HL-60 (cell line): Measurements from ENCODE around the gene PHLPP2.

Source experiments
- POLR2AphosphoS5 ChIP-seq: IDR thresholded peaks from 2 replicates; pipeline ENCODE4 v1.6.1; 2012; ENCODE audit warnings: low read depth
- TF ChIP-seq, protein P1 (sequence below): IDR thresholded peaks from one replicate; pipeline ENCODE4 v1.5.1; 2011; ENCODE audit warnings: low read length, control low read depth, inconsistent platforms; ENCODE audit not compliant: insufficient read depth
- TF ChIP-seq, protein P2 (sequence below): IDR thresholded peaks from 2 replicates; pipeline ENCODE4 v1.6.1; 2012; ENCODE audit warnings: low read depth; ENCODE audit not compliant: insufficient replicate concordance

- TF ChIP-seq, protein P1, sequence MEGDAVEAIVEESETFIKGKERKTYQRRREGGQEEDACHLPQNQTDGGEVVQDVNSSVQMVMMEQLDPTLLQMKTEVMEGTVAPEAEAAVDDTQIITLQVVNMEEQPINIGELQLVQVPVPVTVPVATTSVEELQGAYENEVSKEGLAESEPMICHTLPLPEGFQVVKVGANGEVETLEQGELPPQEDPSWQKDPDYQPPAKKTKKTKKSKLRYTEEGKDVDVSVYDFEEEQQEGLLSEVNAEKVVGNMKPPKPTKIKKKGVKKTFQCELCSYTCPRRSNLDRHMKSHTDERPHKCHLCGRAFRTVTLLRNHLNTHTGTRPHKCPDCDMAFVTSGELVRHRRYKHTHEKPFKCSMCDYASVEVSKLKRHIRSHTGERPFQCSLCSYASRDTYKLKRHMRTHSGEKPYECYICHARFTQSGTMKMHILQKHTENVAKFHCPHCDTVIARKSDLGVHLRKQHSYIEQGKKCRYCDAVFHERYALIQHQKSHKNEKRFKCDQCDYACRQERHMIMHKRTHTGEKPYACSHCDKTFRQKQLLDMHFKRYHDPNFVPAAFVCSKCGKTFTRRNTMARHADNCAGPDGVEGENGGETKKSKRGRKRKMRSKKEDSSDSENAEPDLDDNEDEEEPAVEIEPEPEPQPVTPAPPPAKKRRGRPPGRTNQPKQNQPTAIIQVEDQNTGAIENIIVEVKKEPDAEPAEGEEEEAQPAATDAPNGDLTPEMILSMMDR, result no peak
- TF ChIP-seq, protein P2, sequence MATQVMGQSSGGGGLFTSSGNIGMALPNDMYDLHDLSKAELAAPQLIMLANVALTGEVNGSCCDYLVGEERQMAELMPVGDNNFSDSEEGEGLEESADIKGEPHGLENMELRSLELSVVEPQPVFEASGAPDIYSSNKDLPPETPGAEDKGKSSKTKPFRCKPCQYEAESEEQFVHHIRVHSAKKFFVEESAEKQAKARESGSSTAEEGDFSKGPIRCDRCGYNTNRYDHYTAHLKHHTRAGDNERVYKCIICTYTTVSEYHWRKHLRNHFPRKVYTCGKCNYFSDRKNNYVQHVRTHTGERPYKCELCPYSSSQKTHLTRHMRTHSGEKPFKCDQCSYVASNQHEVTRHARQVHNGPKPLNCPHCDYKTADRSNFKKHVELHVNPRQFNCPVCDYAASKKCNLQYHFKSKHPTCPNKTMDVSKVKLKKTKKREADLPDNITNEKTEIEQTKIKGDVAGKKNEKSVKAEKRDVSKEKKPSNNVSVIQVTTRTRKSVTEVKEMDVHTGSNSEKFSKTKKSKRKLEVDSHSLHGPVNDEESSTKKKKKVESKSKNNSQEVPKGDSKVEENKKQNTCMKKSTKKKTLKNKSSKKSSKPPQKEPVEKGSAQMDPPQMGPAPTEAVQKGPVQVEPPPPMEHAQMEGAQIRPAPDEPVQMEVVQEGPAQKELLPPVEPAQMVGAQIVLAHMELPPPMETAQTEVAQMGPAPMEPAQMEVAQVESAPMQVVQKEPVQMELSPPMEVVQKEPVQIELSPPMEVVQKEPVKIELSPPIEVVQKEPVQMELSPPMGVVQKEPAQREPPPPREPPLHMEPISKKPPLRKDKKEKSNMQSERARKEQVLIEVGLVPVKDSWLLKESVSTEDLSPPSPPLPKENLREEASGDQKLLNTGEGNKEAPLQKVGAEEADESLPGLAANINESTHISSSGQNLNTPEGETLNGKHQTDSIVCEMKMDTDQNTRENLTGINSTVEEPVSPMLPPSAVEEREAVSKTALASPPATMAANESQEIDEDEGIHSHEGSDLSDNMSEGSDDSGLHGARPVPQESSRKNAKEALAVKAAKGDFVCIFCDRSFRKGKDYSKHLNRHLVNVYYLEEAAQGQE, result no peak
- no peak for TF ChIP-seq POLR2AphosphoS5
These were observed 23.7 kb upstream of the PHLPP2 start for GRCh38 chr16:71748226-71748625.
